NK-92 (cell line): ENCODE results near the gene ABCC3.
"Not testable (repeated sequence)": the region's sequence is repeated elsewhere in the genome, so short reads cannot be mapped to it uniquely, and the experiment has no call there.

Experiments used
- DNase-seq: peaks from one replicate; lab custom pipeline; 2025; ENCODE audit not compliant: unreplicated experiment; lab: John Stamatoyannopoulos, UW

The ABCC3 gene

DNA sequence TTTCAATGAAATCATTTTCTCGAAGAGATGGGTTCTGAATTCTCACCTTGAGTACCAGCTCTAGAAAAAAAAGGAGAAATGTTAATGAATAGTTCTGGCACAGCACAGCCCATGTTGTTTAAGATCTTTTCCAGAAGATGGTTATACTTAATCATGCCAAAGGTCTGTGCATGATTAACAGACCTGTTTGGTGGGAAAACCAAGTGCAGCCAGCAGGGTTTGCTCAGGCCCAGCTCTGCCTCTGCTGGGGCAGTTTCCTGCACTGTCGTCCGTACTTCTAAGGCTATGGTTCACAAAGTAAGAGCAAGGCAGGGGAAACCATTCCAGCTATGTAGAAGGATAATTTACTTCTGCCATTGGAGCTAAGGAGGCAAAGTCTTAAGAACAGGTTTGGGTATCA is 62.4 kb downstream of the ABCC3 start:
- no peak for DNase-seq

DNA sequence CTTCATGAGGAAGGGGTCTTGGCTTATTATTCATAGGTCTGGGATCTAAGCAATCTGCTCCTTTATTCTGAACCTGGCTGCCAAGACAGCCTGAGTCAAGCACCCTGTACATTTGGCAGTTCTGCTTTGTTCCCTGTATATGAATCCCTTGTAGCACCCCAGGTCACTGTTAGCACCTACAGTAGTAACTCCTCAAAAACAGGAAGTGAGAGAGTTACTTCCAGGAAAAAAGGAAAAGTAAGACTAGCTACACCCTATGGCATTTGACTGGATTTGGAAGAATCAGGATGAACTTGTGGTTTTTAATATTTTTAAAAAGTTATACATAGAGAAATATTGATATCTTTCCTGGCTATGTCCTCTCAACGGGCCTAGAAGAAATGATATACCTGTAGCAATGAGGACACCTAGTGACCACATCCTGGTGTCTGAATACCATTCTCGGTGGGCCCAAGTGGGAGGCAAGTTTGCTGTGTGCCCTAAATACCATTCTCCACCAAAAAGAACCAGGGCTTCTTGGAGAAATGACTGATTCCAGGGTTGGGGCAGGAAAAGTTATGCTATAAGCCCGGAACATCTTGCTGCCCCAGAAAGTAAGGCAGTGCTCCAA is 63.1 kb downstream of the ABCC3 start:
- no peak for DNase-seq

DNA sequence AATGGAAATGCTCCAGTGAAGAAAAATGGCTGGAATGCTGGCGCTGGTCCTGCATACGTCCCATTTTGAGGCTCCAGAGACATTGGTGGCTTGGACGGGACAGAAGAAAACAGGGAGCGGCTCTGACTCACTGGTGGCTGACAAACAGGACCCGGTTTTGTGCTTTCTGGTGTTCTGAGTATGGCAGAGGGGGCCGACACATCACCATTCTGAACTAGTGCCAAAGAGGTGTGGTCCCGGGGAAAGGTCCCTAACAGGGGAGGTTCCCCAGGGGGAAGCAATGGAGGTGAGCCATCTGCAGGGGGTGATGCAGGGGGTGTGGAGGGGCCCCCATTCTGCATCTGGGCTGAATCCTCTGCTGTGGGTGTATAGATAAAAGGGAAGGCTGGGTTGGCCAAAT is 64.7 kb downstream of the ABCC3 start:
- DNase-seq, result no peak

DNA sequence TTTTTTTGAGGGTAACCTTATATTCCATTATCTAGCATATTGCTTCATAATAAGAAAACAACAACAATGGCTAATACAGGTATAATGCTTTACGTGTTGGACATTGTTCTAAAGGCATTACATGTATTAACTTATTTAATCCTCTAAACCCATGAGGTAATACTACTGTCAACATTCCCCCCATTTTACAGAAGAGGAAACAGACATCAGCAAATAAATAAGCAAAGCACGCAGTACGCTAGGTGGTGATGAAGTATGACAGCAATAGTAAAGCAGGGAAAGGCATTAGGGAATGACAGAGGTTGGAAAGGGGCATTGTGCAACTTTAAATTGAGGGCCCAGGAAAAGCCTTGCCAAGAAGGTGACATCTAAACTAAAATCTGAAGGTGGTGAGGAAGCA is 68.5 kb downstream of the ABCC3 start:
- DNase-seq, result no peak

DNA sequence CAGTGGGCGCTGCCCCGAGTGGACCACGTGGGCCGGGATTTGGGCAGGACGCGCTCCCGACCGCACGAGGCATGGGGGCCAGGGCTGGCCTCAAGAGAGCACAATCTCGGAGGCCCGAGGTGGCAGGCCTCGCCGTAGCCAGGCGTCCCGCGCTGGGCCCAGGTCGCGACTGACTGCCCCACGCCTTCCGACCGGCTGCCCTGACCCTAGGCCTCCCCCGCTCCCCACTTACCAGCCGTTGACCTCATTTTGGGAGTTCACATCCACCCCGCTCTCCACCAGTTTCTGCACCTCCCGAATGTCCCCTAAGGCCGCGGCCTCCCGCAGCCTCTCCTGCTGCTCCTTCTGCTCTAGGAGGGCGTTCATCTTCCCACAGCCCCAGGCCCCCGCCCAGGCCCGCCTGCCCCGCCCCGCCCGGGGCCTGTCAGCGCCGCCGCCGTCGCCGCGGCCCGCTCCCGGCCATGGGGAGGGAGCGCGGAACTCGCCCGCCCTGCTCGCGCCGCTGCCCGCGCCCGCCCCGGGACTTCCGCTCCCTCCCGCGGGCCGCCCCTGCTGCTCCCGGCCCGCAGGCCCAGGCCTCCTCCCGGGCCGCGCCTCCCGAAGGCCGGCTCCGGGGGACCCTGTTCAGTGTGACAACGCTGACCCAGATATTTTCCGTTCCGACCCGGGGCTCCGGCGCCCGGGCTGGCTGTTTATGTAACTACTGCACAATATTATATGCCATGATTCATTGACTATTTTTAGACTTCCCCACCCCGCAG is 72.8 kb downstream of the ABCC3 start, which contains the start of gene ANKRD40:
Gene ANKRD40, minus strand, starts transcription at position 626 of the 761 bp plus-strand sequence. Its CDS starts 260 bp downstream, at position 366.
- peak; percentile 20 for DNase-seq

DNA sequence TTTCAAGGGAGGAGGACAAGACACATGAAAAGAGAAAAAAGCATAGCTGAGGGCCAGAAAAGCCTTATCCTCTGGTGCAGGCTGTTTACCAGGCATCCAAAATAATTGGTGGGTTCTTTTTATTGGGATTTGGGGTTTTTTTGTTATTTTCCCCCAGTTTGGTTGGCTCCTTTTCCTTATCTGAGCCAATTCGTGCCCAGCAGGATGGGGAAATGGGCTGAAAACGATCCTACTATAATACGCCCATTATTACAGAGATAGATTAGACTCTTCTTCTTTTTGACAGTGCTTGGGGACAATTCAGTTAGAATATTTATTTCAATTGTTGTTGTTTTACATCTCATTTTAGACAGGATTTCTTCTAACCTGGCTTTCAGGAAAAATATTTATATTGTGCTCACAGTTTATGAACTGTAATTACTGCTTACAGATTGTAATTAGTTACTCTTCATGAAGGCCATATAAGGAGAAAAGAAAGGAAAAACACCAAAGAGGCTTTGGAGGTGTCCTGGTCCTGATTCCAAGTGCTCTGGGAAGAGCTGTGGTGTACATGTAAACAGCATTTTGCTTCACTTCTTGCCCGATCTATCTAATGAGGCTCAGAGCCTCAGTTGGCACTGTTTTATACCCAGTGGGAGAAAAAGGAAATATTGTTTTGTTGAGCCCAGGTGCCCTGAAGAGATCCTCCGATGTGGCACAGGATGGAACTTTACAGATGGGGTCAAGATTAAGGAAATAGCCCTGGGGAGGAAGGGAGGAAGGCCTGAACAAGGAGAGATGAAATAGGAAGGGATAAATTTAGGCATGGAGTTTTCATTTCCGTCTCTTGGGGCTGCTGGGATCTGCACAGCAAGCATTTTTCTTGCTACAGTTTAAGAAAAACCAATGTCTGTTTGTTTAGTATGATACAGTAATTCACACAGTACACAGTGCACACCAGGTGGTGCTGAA is 73.6 kb downstream of the ABCC3 start:
- no peak for DNase-seq

DNA sequence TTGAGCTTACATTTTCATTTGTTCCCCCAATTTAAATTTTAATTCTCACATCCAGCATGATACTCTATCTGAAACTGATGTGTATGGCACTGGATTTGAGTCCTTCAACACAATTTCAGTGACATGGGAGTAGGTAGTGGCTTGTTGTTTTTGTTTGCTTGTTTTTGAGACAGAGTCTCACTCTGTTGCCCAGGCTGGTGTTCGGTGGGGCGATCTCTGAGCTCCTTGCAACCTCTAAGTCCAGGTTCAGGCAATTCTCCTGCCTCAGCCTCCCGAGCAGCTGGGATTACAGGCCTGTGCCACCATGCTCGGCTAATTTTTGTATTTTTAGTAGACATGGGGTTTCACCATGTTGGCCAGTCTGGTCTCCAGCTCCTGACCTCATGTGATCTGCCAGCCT is 74.4 kb downstream of the ABCC3 start:
- not testable (repeated sequence) for DNase-seq

DNA sequence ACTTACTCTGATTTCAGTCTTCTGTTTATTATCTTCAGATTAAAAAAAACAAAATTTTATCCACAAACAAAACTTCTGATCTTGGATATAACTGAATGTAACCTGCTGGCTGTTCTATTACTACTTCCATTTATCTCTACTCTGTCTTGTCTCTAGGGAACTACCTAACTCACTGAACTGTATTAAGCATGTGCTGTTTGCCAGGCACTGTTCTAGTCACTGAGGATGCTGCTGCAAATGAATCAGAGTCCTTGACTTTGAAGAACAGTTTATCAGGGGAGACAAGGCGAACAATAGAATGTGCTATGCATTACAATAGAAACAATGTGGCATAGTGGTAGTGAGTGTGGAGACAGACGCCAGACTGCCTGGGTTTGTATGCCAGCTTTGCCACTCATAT is 75.3 kb downstream of the ABCC3 start:
- DNase-seq, result no peak

DNA sequence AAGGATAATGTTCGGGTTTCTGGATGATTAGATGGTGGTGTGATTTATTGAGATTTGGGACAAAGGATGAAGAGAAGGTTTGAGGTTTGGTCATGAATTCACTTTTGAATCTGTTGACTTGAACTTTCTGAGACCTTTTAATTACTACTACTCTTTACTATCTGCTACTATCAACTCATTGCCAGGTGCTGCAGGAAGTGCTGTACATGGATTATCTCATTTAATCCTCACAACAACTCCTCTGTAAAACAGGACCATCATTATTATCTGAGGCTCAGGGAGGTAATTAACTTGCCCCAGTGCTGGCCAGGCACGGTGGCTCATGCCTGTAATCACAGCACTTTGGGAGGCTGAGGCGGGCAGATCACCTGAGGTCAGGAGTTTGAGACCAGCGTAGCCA is 76.0 kb downstream of the ABCC3 start:
- DNase-seq, result no peak

DNA sequence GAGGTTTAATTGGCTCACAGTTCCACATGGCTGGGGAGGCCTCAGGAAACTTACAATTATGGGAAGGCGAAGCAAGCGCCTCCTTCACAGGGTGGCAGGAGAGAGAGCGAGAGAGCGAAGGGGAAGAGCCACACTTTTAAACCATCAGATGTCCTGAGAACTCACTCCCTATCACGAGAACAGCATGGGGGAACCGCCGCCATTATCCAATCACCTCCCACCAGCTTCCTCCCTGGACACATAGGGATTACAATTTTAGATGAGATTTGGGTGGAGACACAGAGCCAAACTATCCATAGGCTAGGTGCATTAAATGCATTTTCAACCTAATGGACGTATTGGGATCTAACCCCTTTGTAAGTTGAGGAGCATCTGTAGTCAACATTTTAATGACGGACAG is 78.0 kb downstream of the ABCC3 start:
- no peak for DNase-seq

DNA sequence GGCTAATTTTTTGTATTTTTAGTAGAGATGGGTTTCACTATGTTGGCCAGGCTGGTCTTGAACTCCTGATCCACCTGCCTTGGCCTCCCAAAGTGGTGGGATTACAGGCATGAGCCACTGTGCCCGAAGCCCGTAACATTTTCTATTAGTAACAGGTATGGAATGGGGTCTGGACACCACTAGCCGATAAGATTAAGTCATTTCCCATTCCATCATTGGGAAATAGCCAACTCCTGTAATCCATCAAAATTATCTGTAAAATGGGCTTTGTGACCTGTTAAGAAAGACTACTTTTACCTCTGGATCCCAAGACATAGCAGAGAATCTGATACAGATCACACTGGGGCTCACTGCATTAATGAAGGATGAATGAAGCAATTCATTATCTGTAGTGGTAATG is 80.8 kb downstream of the ABCC3 start:
- DNase-seq, result no peak

DNA sequence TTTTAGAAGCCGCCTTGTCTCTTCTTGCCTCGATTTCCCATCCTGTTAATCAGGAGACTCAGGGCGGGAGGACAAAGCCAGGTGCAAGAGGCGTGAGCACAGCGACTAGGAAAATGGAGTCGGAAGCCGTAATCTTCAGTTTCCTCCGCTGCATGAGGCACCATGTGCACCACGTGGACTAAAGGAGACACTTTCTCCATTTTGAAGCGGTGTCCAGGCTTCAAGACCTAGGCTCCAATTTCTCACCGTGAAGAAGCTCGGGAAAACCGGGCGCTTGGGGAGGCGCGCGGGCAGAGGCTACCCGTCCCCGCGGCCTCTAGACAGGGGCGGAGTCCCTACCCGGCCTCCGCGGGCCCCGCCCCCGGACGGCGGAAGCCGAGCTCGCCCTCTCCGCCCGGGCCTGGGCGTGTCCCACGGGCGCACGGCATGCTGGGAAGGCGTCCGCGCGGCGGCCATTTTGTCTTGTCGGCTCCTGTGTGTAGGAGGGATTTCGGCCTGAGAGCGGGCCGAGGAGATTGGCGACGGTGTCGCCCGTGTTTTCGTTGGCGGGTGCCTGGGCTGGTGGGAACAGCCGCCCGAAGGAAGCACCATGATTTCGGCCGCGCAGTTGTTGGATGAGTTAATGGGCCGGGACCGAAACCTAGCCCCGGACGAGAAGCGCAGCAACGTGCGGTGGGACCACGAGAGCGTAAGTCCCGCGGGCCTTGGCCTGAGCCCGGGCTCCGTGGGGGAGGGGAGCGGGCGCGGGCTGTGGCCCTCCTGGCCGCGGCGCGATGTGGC is 84.7 kb downstream of the ABCC3 start, which contains the start of gene LUC7L3:
Gene LUC7L3, plus strand, starts transcription at position 460 of the 780 bp plus-strand sequence. Its CDS starts 130 bp downstream, at position 590.
- DNase-seq, result peak; percentile 41

DNA sequence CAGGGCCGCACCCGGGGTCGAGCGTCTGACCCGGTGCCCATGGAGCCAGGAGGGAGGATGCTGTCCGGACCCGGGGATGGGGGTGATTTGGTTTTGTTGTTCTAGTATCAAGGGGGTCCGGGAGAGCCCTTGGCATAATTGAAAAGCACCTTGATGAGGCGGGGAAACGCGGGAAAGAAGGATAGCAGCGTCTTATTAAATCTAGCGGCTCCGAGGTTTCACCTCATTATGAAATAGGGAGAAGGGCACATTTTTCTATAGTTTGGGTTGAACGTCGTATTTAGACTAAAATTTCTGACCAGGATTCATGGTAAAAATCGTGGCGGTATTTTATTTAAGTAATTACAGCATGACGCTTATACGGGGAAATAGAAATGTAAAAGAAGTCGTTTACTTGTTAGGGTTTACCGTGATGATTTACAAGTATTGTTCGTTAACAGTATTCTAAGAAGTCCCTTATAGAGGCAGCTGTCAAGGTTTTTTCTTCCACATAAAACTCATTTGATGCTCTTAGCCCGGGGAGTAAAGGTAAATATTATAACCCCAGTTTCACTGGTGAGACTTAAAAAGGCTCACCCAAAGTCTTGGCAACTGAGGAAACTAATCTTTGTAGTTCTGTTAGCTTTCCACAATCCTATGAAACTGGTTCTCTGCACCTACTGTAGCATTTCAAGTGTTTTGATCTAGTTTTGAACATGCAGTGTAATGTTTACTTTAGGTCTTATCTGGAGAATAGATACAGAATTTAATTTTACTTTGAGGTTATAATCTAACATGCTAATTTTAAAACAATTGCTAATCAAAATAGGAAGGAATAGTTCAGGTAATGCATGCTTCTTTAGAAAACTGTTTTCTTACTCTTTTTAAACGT is 85.5 kb downstream of the ABCC3 start:
- DNase-seq, result no peak

DNA sequence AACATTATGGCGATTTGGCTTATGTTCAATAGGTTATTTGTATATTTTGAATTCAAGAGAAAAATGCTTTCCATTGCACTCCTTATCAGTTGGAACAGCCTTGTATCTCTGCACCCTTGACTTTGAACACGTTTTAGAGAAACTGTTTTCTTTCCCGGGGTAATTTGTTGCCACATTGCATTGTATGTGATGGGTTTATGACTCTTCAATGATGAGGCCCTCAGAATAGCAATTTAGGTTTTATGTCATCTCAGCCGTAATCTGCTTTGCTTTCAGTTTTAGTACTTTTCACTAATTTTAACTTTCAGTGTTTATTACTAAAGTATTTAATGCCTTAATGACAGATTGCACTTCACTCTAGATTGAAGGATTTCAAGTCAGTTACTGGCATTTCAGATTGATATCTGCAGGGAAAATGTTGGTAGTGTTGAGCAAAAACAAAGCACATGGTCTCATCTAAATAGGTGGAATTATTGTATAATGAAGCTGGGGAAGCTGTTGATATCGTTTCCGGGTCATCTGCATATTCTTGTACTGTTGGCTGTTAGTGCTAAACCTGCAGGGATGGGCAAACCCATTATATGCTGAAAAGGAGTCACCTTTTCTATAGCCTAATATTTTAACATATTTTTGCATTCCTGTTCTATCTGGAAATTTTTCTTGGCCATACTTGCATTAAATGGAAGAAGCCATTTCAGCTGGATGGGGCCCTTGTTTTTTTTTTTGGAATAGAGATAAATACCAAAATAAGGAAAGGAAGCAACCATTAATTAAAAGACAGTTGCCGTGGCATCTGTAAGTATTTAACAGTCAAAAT is 86.7 kb downstream of the ABCC3 start:
- DNase-seq, result no peak

DNA sequence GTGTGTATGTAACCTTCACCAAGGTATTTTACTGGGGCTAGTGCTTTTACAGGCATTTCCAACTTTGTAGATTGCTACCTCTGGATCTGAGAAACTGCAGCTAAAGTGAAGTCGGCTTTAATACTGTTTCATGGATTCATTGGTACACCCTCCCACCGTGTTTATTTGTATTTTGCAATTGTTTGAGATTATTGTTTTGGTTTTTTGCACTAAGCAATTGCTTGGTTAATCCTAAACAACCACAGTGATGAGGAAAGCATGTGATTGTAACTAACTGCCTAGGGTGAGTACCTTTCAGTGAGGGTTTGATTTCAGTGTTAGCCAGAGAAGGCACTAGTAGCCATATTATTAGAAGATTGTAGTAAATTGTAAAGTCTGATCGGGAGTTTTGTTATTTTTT is 88.1 kb downstream of the ABCC3 start:
- no peak for DNase-seq

DNA sequence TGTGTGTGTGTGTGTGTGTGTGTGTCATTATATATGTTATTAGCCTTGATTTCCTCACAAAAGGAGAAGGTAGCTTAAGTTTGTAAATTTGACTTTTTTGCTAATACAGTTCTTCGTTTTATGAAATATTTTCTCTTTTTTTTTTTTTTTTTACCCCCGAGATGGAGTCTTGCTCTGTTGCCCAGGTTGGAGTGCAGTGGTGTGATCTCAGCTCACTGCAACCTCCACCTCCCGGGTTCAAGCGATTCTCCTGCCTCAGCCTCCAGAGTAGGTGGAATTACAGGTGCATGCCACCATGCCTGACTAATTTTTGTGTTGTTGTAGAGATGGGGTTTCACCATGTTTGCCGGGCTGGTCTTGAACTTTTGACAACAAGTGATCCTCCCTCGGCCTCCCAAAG is 89.9 kb downstream of the ABCC3 start:
- DNase-seq, result not testable (repeated sequence)

DNA sequence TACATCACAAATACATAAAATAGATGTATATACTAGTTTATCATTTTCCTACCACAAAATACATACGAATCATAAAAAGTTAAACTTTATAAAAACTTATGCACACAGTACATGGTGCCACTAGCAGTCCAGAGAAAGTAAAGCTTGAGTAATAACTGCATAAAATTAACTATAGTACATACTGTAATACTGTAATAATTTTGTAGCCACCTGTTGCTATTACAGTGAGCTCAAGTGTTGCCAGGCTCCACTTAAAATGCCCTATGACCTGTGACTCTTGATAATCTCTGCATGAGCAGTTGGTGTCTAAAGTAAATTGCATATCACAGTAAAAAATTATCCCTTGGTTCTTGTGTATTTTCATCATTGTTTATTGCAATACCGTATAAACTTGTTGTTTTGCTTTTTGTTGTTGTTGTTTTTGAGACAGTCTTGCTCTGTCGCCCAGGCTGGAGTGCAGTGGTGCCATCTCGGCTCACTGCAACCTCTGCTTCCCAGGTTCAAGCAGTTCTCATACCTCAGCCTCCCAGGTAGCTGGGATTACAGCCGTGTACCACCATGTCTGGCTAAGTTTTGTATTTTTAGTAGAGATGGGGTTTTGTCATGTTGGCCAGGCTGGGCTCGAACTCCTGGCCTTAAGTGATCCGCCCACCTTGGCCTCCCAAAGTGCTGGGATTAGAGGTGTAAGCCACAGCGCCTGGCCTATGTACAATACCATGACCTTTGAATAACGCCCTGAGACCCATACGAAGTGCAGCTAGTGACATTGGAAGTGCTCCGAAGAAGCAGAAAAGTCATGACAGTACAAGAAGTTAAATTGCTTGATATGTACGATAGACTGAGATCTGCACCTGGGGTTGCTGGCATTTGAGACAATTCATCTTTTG is 91.3 kb downstream of the ABCC3 start:
- no peak for DNase-seq

DNA sequence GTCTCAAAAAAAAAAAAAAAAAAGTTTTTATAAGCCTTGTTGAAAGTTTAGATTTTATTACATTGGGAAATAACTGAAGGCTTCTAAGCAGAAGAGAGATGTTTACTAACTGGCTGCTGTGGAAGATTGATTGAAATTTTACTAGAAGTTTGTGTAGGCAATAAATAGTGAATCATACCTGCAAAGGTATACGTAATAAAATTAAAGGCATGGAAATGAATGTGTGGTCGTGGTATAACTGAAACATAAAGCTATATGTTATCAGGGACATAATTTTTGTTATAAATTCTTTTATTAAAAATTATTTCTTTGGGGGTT is 93.4 kb downstream of the ABCC3 start:
- DNase-seq, result no peak
